ENCODE data around the gene LYVE1. TPM values are rescaled to one million over a fixed set of nuclear protein-coding genes. Genes with fewer than 3 reads are reported as not detected.

LYVE1 gene
- total RNA-seq, 6 experiments from 2014 or later, result 9.3 to 60.8 (median 28.3) TPM

GRCh38 chr11:10604340-10604748, 35.9 kb upstream of the LYVE1 start:
- H3K27me3 ChIP-seq, result no peaks in the 10 kb centered on the region
- DNase-seq (no peak), ATAC-seq (peak; percentile 20 to 50 (median 32))
- no peak for TF ChIP-seq CTCF (IDR thresholded peaks at IDR 0.05)
- no peak for TF ChIP-seq POLR2A (IDR thresholded peaks at IDR 0.05)
- no peaks in the 10 kb centered on the region for H3K4me1 ChIP-seq
- H3K36me3 ChIP-seq, result no peaks in the 10 kb centered on the region
- H3K9me3 ChIP-seq, result no peaks in the 10 kb centered on the region
- H3K27ac ChIP-seq, result peak overlapping the region; percentile 13 to 53 (median 43)
- H3K4me3 ChIP-seq, result no peak overlapping the region
- 47% methylated on average over 6 of the region's 9 CpGs for WGBS (ENCODE audit: insufficient coverage, low coverage, low lambda C conversion rate, missing lambda C conversion rate)
- intact Hi-C loops (cut with DNase I), result no loop called here

- Histone ChIP-seq H3K9me3 (no peaks in the 10 kb centered on the region), H3K27ac (peak overlapping the region; percentile 13 to 53 (median 43)), H3K4me3 (no peak overlapping the region), H3K36me3 (no peaks in the 10 kb centered on the region), H3K27me3 (no peaks in the 10 kb centered on the region), H3K4me1 (no peaks in the 10 kb centered on the region)
- TF ChIP-seq POLR2A (IDR thresholded peaks at IDR 0.05), result no peak
- no peak for TF ChIP-seq CTCF (IDR thresholded peaks at IDR 0.05)
- 90% methylated on average over 3 of the region's 5 CpGs for WGBS (ENCODE audit: insufficient coverage, low coverage, low lambda C conversion rate, missing lambda C conversion rate)
- no peak for DNase-seq
- intact Hi-C loops (cut with DNase I), result no loop called here
- no peak for ATAC-seq
These were observed 35.3 kb upstream of the LYVE1 start for GRCh38 chr11:10603721-10604297.

GRCh38 chr11:10602945-10603344, 34.5 kb upstream of the LYVE1 start:
- 100% methylated on average over 1 of the region's 12 CpGs for WGBS (ENCODE audit: insufficient coverage, low coverage, low lambda C conversion rate, missing lambda C conversion rate)
- no peak for TF ChIP-seq CTCF (IDR thresholded peaks at IDR 0.05)
- TF ChIP-seq POLR2A (IDR thresholded peaks at IDR 0.05), result no peak
- DNase-seq (no peak), ATAC-seq (no peak)
- intact Hi-C loops (cut with DNase I), result no loop called here
- Histone ChIP-seq H3K27me3 (no peaks in the 10 kb centered on the region), H3K27ac (no peak overlapping the region), H3K36me3 (no peaks in the 10 kb centered on the region), H3K4me3 (no peak overlapping the region), H3K4me1 (no peaks in the 10 kb centered on the region), H3K9me3 (no peaks in the 10 kb centered on the region)

GRCh38 chr11:10602366-10602765, 33.9 kb upstream of the LYVE1 start:
- intact Hi-C loops (cut with DNase I), result no loop called here
- WGBS (ENCODE audit: insufficient coverage, low coverage, low lambda C conversion rate, missing lambda C conversion rate), result 84% methylated on average over 7 of the region's 7 CpGs
- peak overlapping the region in 1 of 3 donors; percentile 12 for H3K27ac ChIP-seq

More at GRCh38 chr11:10602366-10602765, 33.9 kb upstream of the LYVE1 start:
- no peak for DNase-seq
- no peak for ATAC-seq
- TF ChIP-seq CTCF (IDR thresholded peaks at IDR 0.05) (no peak), POLR2A (IDR thresholded peaks at IDR 0.05) (no peak)
- Histone ChIP-seq H3K27me3 (no peaks in the 10 kb centered on the region), H3K36me3 (no peaks in the 10 kb centered on the region), H3K9me3 (no peaks in the 10 kb centered on the region), H3K4me3 (no peak overlapping the region), H3K4me1 (no peaks in the 10 kb centered on the region)
